IMR-90 (cell line): ENCODE results near the gene ADAMTS13. TPM values are rescaled to one million over a fixed set of nuclear protein-coding genes. Genes with fewer than 3 reads are reported as not detected.

ENCODE experiments used
- ATAC-seq: fragments of 200-7000 bp; cut with Tn5 transposase; 2 replicates; pipeline ENCODE4 v1.9.1; 2020; ENCODE audit warnings: low read depth, mild to moderate bottlenecking, moderate library complexity
- BruUV-seq: library from RNA; stranded (reverse); fragments of 400-500 nt; replicated peaks from 2 replicates; lab custom pipeline; 2021; lab: Mats Ljungman, UMichigan
- CTCF ChIA-PET: fragments of 300-600 bp; formaldehyde crosslinking; extraction: SDS; loops from one replicate; lab custom pipeline; 2021; ENCODE audit warnings: antibody characterized with exemption; lab: Yijun Ruan, JAX
- POLR2A ChIA-PET: fragments of 300-600 bp; sonication (Branson Sonifier 250); formaldehyde crosslinking; loops from one replicate; lab custom pipeline; 2022; ENCODE audit warnings: antibody characterized with exemption; ENCODE audit not compliant: unreplicated experiment; lab: Charles Lee
- DNase-seq: peaks from one replicate; pipeline ENCODE4 v3.0.0; 2013
- H2AFZ ChIP-seq: replicated peaks from 2 replicates; pipeline ENCODE3; 2013; ENCODE audit warnings: low read length, mild to moderate bottlenecking; ENCODE audit not compliant: poor library complexity
- H2AK5ac ChIP-seq: 2 replicates; pipeline ENCODE4 v1.6.1; 2013; ENCODE audit warnings: low read depth, low read length, inconsistent platforms
- H2AK9ac ChIP-seq: replicated peaks from 2 replicates; pipeline ENCODE3; 2013; ENCODE audit warnings: mild to moderate bottlenecking, low read depth, low read length, moderate library complexity; ENCODE audit not compliant: poor library complexity
- H2BK120ac ChIP-seq: 2 replicates; pipeline ENCODE4 v1.6.1; 2013; ENCODE audit warnings: low read depth, low read length, inconsistent platforms
- H2BK15ac ChIP-seq: 3 replicates; pipeline ENCODE4 v1.6.1; 2013; ENCODE audit warnings: low read depth, low read length, inconsistent platforms
- H2BK20ac ChIP-seq: 2 replicates; pipeline ENCODE4 v1.6.1; 2013; ENCODE audit warnings: low read depth, mild to moderate bottlenecking, inconsistent platforms, low read length, moderate library complexity
- H2BK5ac ChIP-seq: 2 replicates; pipeline ENCODE4 v1.6.1; 2013; ENCODE audit warnings: mild to moderate bottlenecking, low read depth, low read length, inconsistent platforms; ENCODE audit not compliant: poor library complexity, severe bottlenecking
- H3K14ac ChIP-seq: replicated peaks from 2 replicates; pipeline ENCODE4 v1.6.1; 2013; ENCODE audit warnings: low read depth, low read length, inconsistent platforms
- H3K18ac ChIP-seq: 2 replicates; pipeline ENCODE4 v1.6.1; 2013; ENCODE audit warnings: low read depth, low read length, control low read depth
- H3K23ac ChIP-seq: 2 replicates; pipeline ENCODE4 v1.6.1; 2013; ENCODE audit warnings: low read depth, low read length, inconsistent platforms
- H3K27ac ChIP-seq: 2 replicates; pipeline ENCODE4 v1.5.1; 2013; ENCODE audit warnings: mild to moderate bottlenecking, control low read depth, low read length; ENCODE audit not compliant: insufficient read depth
- H3K27me3 ChIP-seq: 2 replicates; pipeline ENCODE4 v1.6.1; 2013; ENCODE audit warnings: low read length; ENCODE audit not compliant: control insufficient read depth, insufficient read depth
- H3K36me3 ChIP-seq: 2 replicates; pipeline ENCODE4 v1.6.1; 2013; ENCODE audit warnings: low read length, mixed read lengths; ENCODE audit not compliant: control insufficient read depth, insufficient read depth
- H3K4ac ChIP-seq: 2 replicates; pipeline ENCODE4 v1.6.1; 2013; ENCODE audit warnings: low read depth, low read length, inconsistent platforms
- H3K4me1 ChIP-seq: 2 replicates; pipeline ENCODE4 v1.6.1; 2013; ENCODE audit warnings: low read length, mixed read lengths; ENCODE audit not compliant: control insufficient read depth, insufficient read depth
- H3K4me2 ChIP-seq: 2 replicates; pipeline ENCODE4 v1.6.1; 2013; ENCODE audit warnings: low read depth, mild to moderate bottlenecking, control low read depth, low read length, moderate library complexity
- H3K4me3 ChIP-seq: 2 replicates; pipeline ENCODE4 v1.5.1; 2013; ENCODE audit warnings: low read depth, mild to moderate bottlenecking, control low read depth, low read length, moderate library complexity; ENCODE audit not compliant: insufficient read depth
- H3K56ac ChIP-seq: 2 replicates; pipeline ENCODE4 v1.6.1; 2013; ENCODE audit warnings: low read length, inconsistent platforms; ENCODE audit not compliant: insufficient read depth; ENCODE audit errors: extremely low read depth
- H3K79me1 ChIP-seq, 2 experiments: 2 replicates each; pipeline ENCODE4 v1.6.1; 2013; ENCODE audit warnings: low read length in 2 of 2, inconsistent platforms in 1 of 2, low read depth in 1 of 2
- H3K9ac ChIP-seq: 2 replicates; pipeline ENCODE4 v1.6.1; 2013; ENCODE audit warnings: low read depth, low read length, control low read depth
- H3K9me1 ChIP-seq: 2 replicates; pipeline ENCODE4 v1.6.1; 2013; ENCODE audit warnings: low read length, inconsistent platforms; ENCODE audit not compliant: insufficient read depth
- H3K9me3 ChIP-seq: 2 replicates; pipeline ENCODE4 v1.6.1; 2013; ENCODE audit warnings: low read length; ENCODE audit not compliant: control insufficient read depth, insufficient read depth
- H4K20me1 ChIP-seq: 2 replicates; pipeline ENCODE4 v1.6.1; 2013; ENCODE audit warnings: low read length, inconsistent platforms; ENCODE audit not compliant: insufficient read depth
- H4K5ac ChIP-seq: 2 replicates; pipeline ENCODE4 v1.6.1; 2013; ENCODE audit warnings: mild to moderate bottlenecking, low read depth, low read length, control low read depth
- H4K8ac ChIP-seq, 2 experiments: 2 replicates each; pipeline ENCODE4 v1.6.1; 2013; ENCODE audit warnings: low read depth in 2 of 2, low read length in 2 of 2, control low read depth in 1 of 2, inconsistent platforms in 1 of 2
- H4K91ac ChIP-seq: 2 replicates; pipeline ENCODE4 v1.6.1; 2013; ENCODE audit warnings: low read depth, low read length, inconsistent platforms; ENCODE audit not compliant: insufficient read depth
- ELK1 ChIP-seq: fragments of 150-350 bp; IDR thresholded peaks from 2 replicates; pipeline ENCODE4 v1.6.1; 2016; ENCODE audit warnings: low read depth, mild to moderate bottlenecking, low read length, moderate library complexity, borderline replicate concordance
- MXI1 ChIP-seq: IDR thresholded peaks from 2 replicates; pipeline ENCODE4 v1.6.1; 2012; ENCODE audit warnings: low read depth, mild to moderate bottlenecking, low read length, moderate library complexity, borderline replicate concordance
- USF2 ChIP-seq: fragments of 150-350 bp; IDR thresholded peaks from 2 replicates; pipeline ENCODE4 v1.6.1; 2017; ENCODE audit warnings: mild to moderate bottlenecking, antibody characterized with exemption, low read length, low read depth
- WGBS, 2 experiments: methylation state at CpG; one replicate each; pipeline versions ENCODE4 v1.1.5 to v1.1.7; 2013; ENCODE audit warnings: missing lambda C conversion rate in 2 of 2; ENCODE audit not compliant: insufficient read length in 1 of 2; ENCODE audit errors: extremely low coverage in 2 of 2; 5-methylcytosine and 5-hydroxymethylcytosine counted together
- dilution Hi-C: fragments of 300-500 bp; cut with HindIII; formaldehyde crosslinking; loops from one replicate; pipeline ENCODE4 v1.14.3; 2018; ENCODE audit warnings: low sequenced_read_pairs; ENCODE audit not compliant: unreplicated experiment
- in situ Hi-C: fragments of 300-500 bp; cut with MboI; formaldehyde crosslinking; loops from 3 replicates; pipeline ENCODE4 v1.14.3; 2019; ENCODE audit warnings: low sequenced_read_pairs, inconsistent platforms, mixed read lengths
- intact Hi-C: fragments of 100-400 bp; cut with micrococcal nuclease; formaldehyde crosslinking; loops from 2 replicates; pipeline ENCODE4 v1.10.0; 2022
- polyA plus RNA-seq, 3 experiments: library from polyadenylated mRNA; depleted of rRNA; stranded (reverse); fragments of >200 nt; gene quantifications; 2 replicates each; pipeline ENCODE4 v1.2.3, GENCODE V29; 2012; ENCODE audit warnings: low replicate concordance in 1 of 3
- total RNA-seq: library from RNA; depleted of rRNA; stranded (reverse); fragments of >200 nt; gene quantifications from 2 replicates; pipeline ENCODE4 v1.2.3, GENCODE V29; 2012

ADAMTS13 gene
- total and polyA plus RNA-seq, 2 of the 4 experiments (the other 2 are of a cell fraction), result 0.18 to 2.8 TPM

- H3K56ac ChIP-seq, result no peak overlapping the region
- no peak overlapping the region for H2BK20ac ChIP-seq
- no peaks in the 10 kb centered on the region for H3K9me3 ChIP-seq
- H2BK5ac ChIP-seq, result no peak overlapping the region
- intact Hi-C loops (no loop called here), dilution Hi-C loops (no loop called here), in situ Hi-C loops (no loop called here)
- no peak overlapping the region for H3K23ac ChIP-seq
- no peak overlapping the region for H3K14ac ChIP-seq
- peaks cover 12% of the 10 kb centered on the region; the same call in 1 of the 2 replicates for H3K4me1 ChIP-seq
- no peak for ATAC-seq
- no peak overlapping the region for H2BK15ac ChIP-seq
- peak overlapping the region; percentile 89; the same call in 1 of the 2 replicates for H3K4me2 ChIP-seq
- CTCF ChIA-PET, result no interaction called here
- no peak overlapping the region for H2BK120ac ChIP-seq
- no peaks in the 10 kb centered on the region for H3K27me3 ChIP-seq
- no peak overlapping the region for H4K91ac ChIP-seq
- peak overlapping the region; percentile 16; the same call in 1 of the 2 replicates for H2AK5ac ChIP-seq
- H3K79me1 ChIP-seq, result peaks cover 22 to 32% of the 10 kb centered on the region in 2 experiments
- H3K4me3 ChIP-seq, result no peak overlapping the region
- 68% methylated on average over 8 of the region's 13 CpGs; no CpG with 5 or more reads in 1 of the 2 experiments for WGBS, 2 experiments
- no peak overlapping the region for H3K18ac ChIP-seq
- H4K8ac ChIP-seq, result peak overlapping the region; percentile 99 to 100; a peak in 2 of 4 replicates
- H3K9ac ChIP-seq, result no peak overlapping the region
- H3K4ac ChIP-seq, result no peak overlapping the region
- peak overlapping the region; percentile 78 for H2AK9ac ChIP-seq
- H3K27ac ChIP-seq, result no peak overlapping the region
- no peak overlapping the region; the same call in 1 of the 2 replicates for H4K5ac ChIP-seq
- no peak for DNase-seq
- TF ChIP-seq MXI1 (no peak), ELK1 (no peak), USF2 (no peak)
- H3K9me1 ChIP-seq, result peaks cover 14% of the 10 kb centered on the region
- POLR2A ChIA-PET, result no interaction called here
- peaks cover 10% of the 10 kb centered on the region for H3K36me3 ChIP-seq
- H2AFZ ChIP-seq, result no peak overlapping the region
- no TSS peak for BruUV-seq
- H4K20me1 ChIP-seq, result peaks cover 16% of the 10 kb centered on the region
These were observed 3.2 kb upstream of the ADAMTS13 start for GRCh38 chr9:133419005-133419404.
